ENCODE results near the gene MPP1. TPM values are rescaled to one million over a fixed set of nuclear protein-coding genes. Genes with fewer than 3 reads are reported as not detected.
A peak's percentile ranks its signal among the peaks of the same experiment; 100 is the strongest.

MPP1 gene
- total and polyA plus RNA-seq, 9 of the 15 experiments (the other 6 are each of a cell fraction or from before 2014, with no cell fraction given) = 227 to 395 (median 283) TPM

DNA sequence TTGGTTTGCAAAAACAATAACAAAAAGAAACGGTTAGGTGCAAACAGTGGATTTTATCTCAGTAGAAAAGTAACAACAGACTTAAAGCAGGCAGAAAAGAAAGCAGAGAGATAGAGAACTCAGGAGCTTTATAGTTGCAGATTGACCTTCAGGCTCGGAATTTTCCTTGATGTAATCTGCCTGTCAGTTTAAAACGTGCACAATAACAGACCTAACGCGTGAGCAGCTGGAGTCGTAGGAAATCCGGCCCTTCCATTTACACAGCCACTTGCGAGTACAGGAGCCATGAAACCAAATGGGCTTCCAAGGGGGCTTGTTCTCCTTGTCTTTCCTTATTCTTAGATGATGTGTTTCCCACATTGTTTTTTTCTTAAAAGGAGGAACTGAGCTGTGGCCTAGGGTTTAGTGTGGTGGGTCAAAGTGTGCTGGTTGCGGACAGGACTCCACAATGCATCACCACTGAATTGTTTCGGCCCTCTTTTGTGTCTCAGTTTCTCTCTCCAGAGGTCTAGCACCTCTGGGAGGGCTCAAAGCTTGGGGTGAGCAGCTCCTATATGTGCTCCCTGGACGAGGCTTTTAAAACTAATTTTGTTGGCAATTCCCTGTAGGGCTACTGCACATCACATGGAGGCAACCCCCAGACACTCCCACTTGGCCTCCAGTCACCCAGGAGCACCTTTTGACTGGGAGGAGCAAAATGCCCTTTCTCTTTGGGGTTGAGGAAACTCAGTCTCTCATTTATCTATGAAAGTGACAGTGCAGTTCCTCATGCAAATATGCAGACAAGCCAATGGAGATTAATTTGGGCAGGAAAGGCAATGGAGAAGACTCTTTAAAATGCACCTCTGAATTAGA lies 13.9 kb upstream of the MPP1 start (continued):
- TF ChIP-seq ZNF830 (CRISPR knock-in tag; IDR thresholded peaks at IDR 0.05) = no peak
- peak; percentile 54 for TF ChIP-seq CXXC5 (CRISPR knock-in tag; IDR thresholded peaks at IDR 0.05)
- no peak for TF ChIP-seq ZNF696 (CRISPR knock-in tag; conservative IDR thresholded peaks at IDR 0.05)
- TF ChIP-seq STAT5B (CRISPR knock-in tag; IDR thresholded peaks at IDR 0.05) = no peak
- TF ChIP-seq ZNF197 (CRISPR knock-in tag; IDR thresholded peaks at IDR 0.05; ENCODE audit: low read depth) = no peak
- TF ChIP-seq ARHGAP35 (IDR thresholded peaks at IDR 0.05; ENCODE audit: partially characterized antibody) = no peak
- no peak for TF ChIP-seq NR4A1 (CRISPR knock-in tag; IDR thresholded peaks at IDR 0.05)
- no peak for TF ChIP-seq NR4A1 (tag; IDR thresholded peaks at IDR 0.05)
- TF ChIP-seq SOX6 (IDR thresholded peaks at IDR 0.05) = peak; percentile 21; the same call in 1 of the 2 replicates
- no peak for TF ChIP-seq ZBTB40 (IDR thresholded peaks at IDR 0.05)
- no peak for TF ChIP-seq ZBTB40 (CRISPR knock-in tag; IDR thresholded peaks at IDR 0.05)
- no peak for TF ChIP-seq ZNF507 (tag; conservative IDR thresholded peaks at IDR 0.05)
- TF ChIP-seq ZNF764 (CRISPR knock-in tag; IDR thresholded peaks at IDR 0.05; ENCODE audit: low read depth) = no peak
- TF ChIP-seq CHD1 (IDR thresholded peaks at IDR 0.05; ENCODE audit: low read length) = no peak
- TF ChIP-seq, protein P1, sequence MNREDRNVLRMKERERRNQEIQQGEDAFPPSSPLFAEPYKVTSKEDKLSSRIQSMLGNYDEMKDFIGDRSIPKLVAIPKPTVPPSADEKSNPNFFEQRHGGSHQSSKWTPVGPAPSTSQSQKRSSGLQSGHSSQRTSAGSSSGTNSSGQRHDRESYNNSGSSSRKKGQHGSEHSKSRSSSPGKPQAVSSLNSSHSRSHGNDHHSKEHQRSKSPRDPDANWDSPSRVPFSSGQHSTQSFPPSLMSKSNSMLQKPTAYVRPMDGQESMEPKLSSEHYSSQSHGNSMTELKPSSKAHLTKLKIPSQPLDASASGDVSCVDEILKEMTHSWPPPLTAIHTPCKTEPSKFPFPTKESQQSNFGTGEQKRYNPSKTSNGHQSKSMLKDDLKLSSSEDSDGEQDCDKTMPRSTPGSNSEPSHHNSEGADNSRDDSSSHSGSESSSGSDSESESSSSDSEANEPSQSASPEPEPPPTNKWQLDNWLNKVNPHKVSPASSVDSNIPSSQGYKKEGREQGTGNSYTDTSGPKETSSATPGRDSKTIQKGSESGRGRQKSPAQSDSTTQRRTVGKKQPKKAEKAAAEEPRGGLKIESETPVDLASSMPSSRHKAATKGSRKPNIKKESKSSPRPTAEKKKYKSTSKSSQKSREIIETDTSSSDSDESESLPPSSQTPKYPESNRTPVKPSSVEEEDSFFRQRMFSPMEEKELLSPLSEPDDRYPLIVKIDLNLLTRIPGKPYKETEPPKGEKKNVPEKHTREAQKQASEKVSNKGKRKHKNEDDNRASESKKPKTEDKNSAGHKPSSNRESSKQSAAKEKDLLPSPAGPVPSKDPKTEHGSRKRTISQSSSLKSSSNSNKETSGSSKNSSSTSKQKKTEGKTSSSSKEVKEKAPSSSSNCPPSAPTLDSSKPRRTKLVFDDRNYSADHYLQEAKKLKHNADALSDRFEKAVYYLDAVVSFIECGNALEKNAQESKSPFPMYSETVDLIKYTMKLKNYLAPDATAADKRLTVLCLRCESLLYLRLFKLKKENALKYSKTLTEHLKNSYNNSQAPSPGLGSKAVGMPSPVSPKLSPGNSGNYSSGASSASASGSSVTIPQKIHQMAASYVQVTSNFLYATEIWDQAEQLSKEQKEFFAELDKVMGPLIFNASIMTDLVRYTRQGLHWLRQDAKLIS (CRISPR knock-in tag; IDR thresholded peaks at IDR 0.05) = no peak
- no peak for TF ChIP-seq HNRNPLL (IDR thresholded peaks at IDR 0.05; ENCODE audit: low read depth, low read length, poor library complexity, severe bottlenecking)
